HG03159 (cell line): Measurements from ENCODE around the gene MEG3.

Experiments used
- ATAC-seq: cut with Tn5 transposase; IDR thresholded peaks from one replicate; pipeline ENCODE4 v1.9.1; 2021; ENCODE audit warnings: mild to moderate bottlenecking, moderate library complexity; ENCODE audit not compliant: unreplicated experiment

The MEG3 gene

DNA sequence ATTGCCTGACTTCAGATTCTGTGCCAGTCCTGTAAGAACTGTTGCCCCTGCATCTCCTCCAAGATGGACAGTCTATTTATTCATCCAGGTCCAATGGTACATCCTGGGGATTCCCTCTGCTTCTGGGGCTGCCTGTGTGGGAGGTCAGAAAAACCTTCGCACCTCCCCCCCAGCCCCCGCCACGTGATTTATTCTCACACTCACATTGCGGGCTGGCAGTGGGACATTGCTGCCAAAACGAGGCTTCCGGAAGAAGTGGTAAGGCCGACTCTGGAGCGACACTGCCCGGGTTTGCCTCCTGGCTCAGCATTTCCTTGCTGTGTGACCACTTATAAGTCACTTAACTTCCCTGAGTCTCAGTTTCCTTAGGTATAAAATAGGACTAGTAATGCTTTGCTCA lies 83.5 kb downstream of the MEG3 start:
- ATAC-seq = no peak
